ENCODE results near the gene ATP1B1. TPM values are rescaled to one million over a fixed set of nuclear protein-coding genes. Genes with fewer than 3 reads are reported as not detected.

ATP1B1 gene
- total and polyA plus RNA-seq, 9 of the 15 experiments (the other 6 are each of a cell fraction or from before 2014, with no cell fraction given), result 0.76 to 3.0 (median 1.7) TPM

DNA sequence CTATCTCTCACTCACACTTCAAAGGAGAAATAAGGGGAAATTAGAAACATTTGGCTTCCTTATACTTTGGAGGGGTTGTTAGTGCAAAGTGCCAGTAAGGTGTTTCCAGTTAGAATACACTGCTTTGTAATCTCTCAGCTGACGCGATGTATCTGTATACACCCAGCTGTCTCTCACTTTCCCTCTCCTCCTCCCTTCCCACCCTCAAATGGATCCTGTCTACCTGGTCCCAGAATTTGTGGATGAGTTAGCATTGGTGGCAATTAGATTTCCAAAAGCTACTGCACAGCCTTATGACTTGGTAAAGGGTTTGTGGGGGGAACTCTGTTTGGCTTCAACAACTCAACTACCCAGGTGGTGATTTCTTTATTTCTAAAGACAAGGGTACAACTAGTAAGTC, 10.5 kb downstream of the ATP1B1 start:
- FAIRE-seq (no peak), ATAC-seq (no peak), DNase-seq (ENCODE audit: extremely low read depth in 1 of 4, low spot score in 3 of 4) (no peak)
- ChIA-PET CTCF (ENCODE audit: low intra/inter-chr PET ratio) (no interaction called here), POLR2A (interaction anchor here (0.7 to 1.2 kb wide), 2 partner anchors 11 to 76 kb away, joined by 4 read pairs; partner anchors contain the start of gene ATP1B1)
- H2AFZ ChIP-seq (ENCODE audit: low read depth, low read length), result no peak overlapping the region
- TF ChIP-seq ZNF174 (CRISPR knock-in tag; IDR thresholded peaks at IDR 0.05) (no peak), LEF1 (IDR thresholded peaks at IDR 0.05) (no peak), NCOA2 (IDR thresholded peaks at IDR 0.05; ENCODE audit: partially characterized antibody in 2 of 2) (no peak), SLC30A9 (CRISPR knock-in tag; IDR thresholded peaks at IDR 0.05) (no peak)
- no peaks in the 10 kb centered on the region for H3K27me3 ChIP-seq (ENCODE audit: control insufficient read depth in 2 of 2, insufficient read depth in 2 of 2, low read length in 2 of 2)
- H3K9me3 ChIP-seq (replicated peaks; ENCODE audit: control insufficient read depth, insufficient read depth, low read depth, low read length), result no peaks in the 10 kb centered on the region
- no peaks in the 10 kb centered on the region for H3K9me1 ChIP-seq (ENCODE audit: control insufficient read depth, insufficient read depth, low read length)
- peaks cover 0 to 5% of the 10 kb centered on the region in 2 experiments; a peak in 2 of 5 replicates for H3K4me1 ChIP-seq (replicated peaks in 1 of 2; ENCODE audit: control insufficient read depth in 2 of 2, insufficient read depth in 2 of 2, low read length in 2 of 2)
- WGBS (ENCODE audit: insufficient coverage, low coverage, missing lambda C conversion rate), result 52% methylated on average over 2 of the region's 2 CpGs
- H3K27ac ChIP-seq (ENCODE audit: extremely low read depth, low read depth, low read length), result no peak overlapping the region
- intact Hi-C loops (cut with micrococcal nuclease) (no loop called here), in situ Hi-C loops (cut with MboI) (no loop called here)
- H3K4me3 ChIP-seq, result no peak overlapping the region
- no peak overlapping the region for H3K4me2 ChIP-seq (ENCODE audit: insufficient read depth, low read length)
- no peaks in the 10 kb centered on the region for H3K79me2 ChIP-seq (ENCODE audit: control insufficient read depth, insufficient read depth, low read length)
- H4K20me1 ChIP-seq (replicated peaks; ENCODE audit: control insufficient read depth, insufficient read depth, low read length), result no peaks in the 10 kb centered on the region
- BruUV-seq (replicated peaks), result no TSS peak
- H3K36me3 ChIP-seq (ENCODE audit: control insufficient read depth, insufficient read depth, low read length), result no peaks in the 10 kb centered on the region
- H3K9ac ChIP-seq (ENCODE audit: insufficient read depth in 1 of 2, low read depth in 2 of 2, low read length in 2 of 2), result no peak overlapping the region

DNA sequence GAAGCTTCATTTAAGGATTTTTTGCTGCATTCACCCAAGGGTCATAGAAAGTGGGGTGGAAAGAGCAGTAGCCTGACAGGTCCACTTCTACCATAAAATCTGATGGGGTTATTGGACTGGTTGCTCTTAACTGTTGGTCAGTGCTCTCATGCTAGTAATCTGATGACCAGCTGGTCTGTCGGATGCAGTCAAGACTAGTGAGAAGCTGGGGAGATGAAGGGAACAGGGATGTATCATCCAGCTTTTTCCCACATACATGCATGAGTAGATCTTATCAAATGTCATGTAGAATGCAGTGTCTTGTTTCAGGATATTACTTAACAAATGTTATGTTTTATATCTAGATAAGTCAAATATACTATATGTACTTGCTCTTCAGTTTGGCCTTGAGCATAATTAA, 11.1 kb downstream of the ATP1B1 start:
- 13% methylated on average over 1 of the region's 1 CpG for WGBS (ENCODE audit: insufficient coverage, low coverage, missing lambda C conversion rate)
- H3K4me3 ChIP-seq, result no peak overlapping the region
- no peak overlapping the region for H3K27ac ChIP-seq (ENCODE audit: extremely low read depth, low read depth, low read length)
- no peaks in the 10 kb centered on the region for H3K9me3 ChIP-seq (replicated peaks; ENCODE audit: control insufficient read depth, insufficient read depth, low read depth, low read length)
- ChIA-PET POLR2A (interaction anchor here (1.2 to 1.5 kb wide), 2 partner anchors 9 to 11 kb away, joined by 3 to 4 read pairs; partner anchors contain the start of gene ATP1B1), CTCF (ENCODE audit: low intra/inter-chr PET ratio) (interaction anchor here (0.6 kb wide), 1 partner anchor 15 kb away, joined by 3 read pairs; no protein-coding TSS in a partner anchor)
- H2AFZ ChIP-seq (ENCODE audit: low read depth, low read length), result no peak overlapping the region
- H4K20me1 ChIP-seq (replicated peaks; ENCODE audit: control insufficient read depth, insufficient read depth, low read length), result no peaks in the 10 kb centered on the region
- H3K4me2 ChIP-seq (ENCODE audit: insufficient read depth, low read length), result no peak overlapping the region
- no peaks in the 10 kb centered on the region for H3K27me3 ChIP-seq (ENCODE audit: control insufficient read depth in 2 of 2, insufficient read depth in 2 of 2, low read length in 2 of 2)
- peaks cover 0 to 5% of the 10 kb centered on the region in 2 experiments; a peak in 2 of 5 replicates for H3K4me1 ChIP-seq (replicated peaks in 1 of 2; ENCODE audit: control insufficient read depth in 2 of 2, insufficient read depth in 2 of 2, low read length in 2 of 2)
- FAIRE-seq (no peak), DNase-seq (ENCODE audit: extremely low read depth in 1 of 4, low spot score in 3 of 4) (no peak), ATAC-seq (no peak)
- H3K9ac ChIP-seq (ENCODE audit: insufficient read depth in 1 of 2, low read depth in 2 of 2, low read length in 2 of 2), result no peak overlapping the region
- BruUV-seq (replicated peaks), result no TSS peak
- H3K36me3 ChIP-seq (ENCODE audit: control insufficient read depth, insufficient read depth, low read length), result no peaks in the 10 kb centered on the region
- TF ChIP-seq, protein P1, sequence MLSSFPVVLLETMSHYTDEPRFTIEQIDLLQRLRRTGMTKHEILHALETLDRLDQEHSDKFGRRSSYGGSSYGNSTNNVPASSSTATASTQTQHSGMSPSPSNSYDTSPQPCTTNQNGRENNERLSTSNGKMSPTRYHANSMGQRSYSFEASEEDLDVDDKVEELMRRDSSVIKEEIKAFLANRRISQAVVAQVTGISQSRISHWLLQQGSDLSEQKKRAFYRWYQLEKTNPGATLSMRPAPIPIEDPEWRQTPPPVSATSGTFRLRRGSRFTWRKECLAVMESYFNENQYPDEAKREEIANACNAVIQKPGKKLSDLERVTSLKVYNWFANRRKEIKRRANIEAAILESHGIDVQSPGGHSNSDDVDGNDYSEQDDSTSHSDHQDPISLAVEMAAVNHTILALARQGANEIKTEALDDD (IDR thresholded peaks at IDR 0.05), result peak; percentile 58
- TF ChIP-seq, protein P2, sequence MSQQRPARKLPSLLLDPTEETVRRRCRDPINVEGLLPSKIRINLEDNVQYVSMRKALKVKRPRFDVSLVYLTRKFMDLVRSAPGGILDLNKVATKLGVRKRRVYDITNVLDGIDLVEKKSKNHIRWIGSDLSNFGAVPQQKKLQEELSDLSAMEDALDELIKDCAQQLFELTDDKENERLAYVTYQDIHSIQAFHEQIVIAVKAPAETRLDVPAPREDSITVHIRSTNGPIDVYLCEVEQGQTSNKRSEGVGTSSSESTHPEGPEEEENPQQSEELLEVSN (IDR thresholded peaks at IDR 0.05; ENCODE audit: borderline replicate concordance in 1 of 2, extremely low read depth in 1 of 2, insufficient read depth in 1 of 2, insufficient read length in 1 of 2, low read depth in 1 of 2, low read length in 1 of 2, poor library complexity in 1 of 2, severe bottlenecking in 1 of 2), result no peak
- H3K79me2 ChIP-seq (ENCODE audit: control insufficient read depth, insufficient read depth, low read length), result no peaks in the 10 kb centered on the region
- in situ Hi-C loops (cut with MboI), result no loop called here
- intact Hi-C loops (cut with micrococcal nuclease), result no loop called here
- H3K9me1 ChIP-seq (ENCODE audit: control insufficient read depth, insufficient read depth, low read length), result no peaks in the 10 kb centered on the region
